ENCODE results near the gene CYP2C9. TPM values are rescaled to one million over a fixed set of nuclear protein-coding genes. Genes with fewer than 3 reads are reported as not detected.
"Not testable (repeated sequence)": the region's sequence is repeated elsewhere in the genome, so short reads cannot be mapped to it uniquely, and the experiment has no call there.

Gene CYP2C9
- polyA plus RNA-seq (ENCODE audit: low read depth in 6 of 6) = not detected

GRCh38 chr10:94938383-94938782 lies at the start of gene CYP2C9:
Gene CYP2C9 (plus strand): TSS chr10:94938658. CDS start chr10:94938683, 25 bp downstream.
- no peak within 1 kb of the TSS for H3K4me3 Mint-ChIP-seq
- peaks cover 0 to 9% (median 4%) of the 10 kb centered on the region in 3 donors for H3K27me3 Mint-ChIP-seq
- no peak for ATAC-seq (ENCODE audit: low read depth in 2 of 2)
- DNase-seq = no peak
- H3K9me3 Mint-ChIP-seq = peaks cover 8 to 23% (median 14%) of the 10 kb centered on the region in 7 donors
- peaks cover 5 to 10% of the 10 kb centered on the region in 2 donors for H3K36me3 Mint-ChIP-seq
- no peak within 1 kb of the TSS for H3K27ac Mint-ChIP-seq
- no peaks in the 10 kb centered on the region for H3K4me1 Mint-ChIP-seq

- Mint-ChIP-seq H3K9me3 (peaks cover 0 to 6% (median 3%) of the 10 kb centered on the region in 7 donors), H3K27ac (no peak overlapping the region), H3K36me3 (no peaks in the 10 kb centered on the region), H3K27me3 (peaks cover 0 to 12% (median 0%) of the 10 kb centered on the region in 3 donors), H3K4me1 (no peaks in the 10 kb centered on the region), H3K4me3 (no peak overlapping the region)
- DNase-seq = no peak
- ATAC-seq (ENCODE audit: low read depth in 2 of 2) = no peak
Measured at GRCh38 chr10:94889123-94889522, 49.3 kb upstream of the CYP2C9 start.

GRCh38 chr10:94890264-94891022 lies 48.0 kb upstream of the CYP2C9 start:
- DNase-seq = no peak
- no peak for ATAC-seq (ENCODE audit: low read depth in 2 of 2)
- Mint-ChIP-seq H3K27me3 (peaks cover 0 to 10% (median 0%) of the 10 kb centered on the region in 3 donors), H3K4me3 (no peak overlapping the region), H3K27ac (no peak overlapping the region), H3K9me3 (peaks cover 0 to 11% (median 5%) of the 10 kb centered on the region in 7 donors), H3K4me1 (no peaks in the 10 kb centered on the region), H3K36me3 (no peaks in the 10 kb centered on the region)

GRCh38 chr10:94898414-94898813 lies 40.0 kb upstream of the CYP2C9 start:
- peaks cover 0 to 19% (median 8%) of the 10 kb centered on the region in 7 donors for H3K9me3 Mint-ChIP-seq
- not testable (repeated sequence) for ATAC-seq (ENCODE audit: low read depth in 2 of 2); H3K27me3 Mint-ChIP-seq; H3K4me3 Mint-ChIP-seq; H3K36me3 Mint-ChIP-seq; H3K27ac Mint-ChIP-seq; H3K4me1 Mint-ChIP-seq; DNase-seq

- Mint-ChIP-seq H3K4me3 (no peak overlapping the region), H3K27ac (no peak overlapping the region), H3K27me3 (peaks cover 0 to 4% (median 0%) of the 10 kb centered on the region in 3 donors), H3K36me3 (no peaks in the 10 kb centered on the region), H3K9me3 (peaks cover 0 to 13% (median 8%) of the 10 kb centered on the region in 7 donors), H3K4me1 (no peaks in the 10 kb centered on the region)
- ATAC-seq (ENCODE audit: low read depth in 2 of 2) = no peak
- no peak for DNase-seq
Measured at GRCh38 chr10:94902080-94902479, 36.4 kb upstream of the CYP2C9 start.

GRCh38 chr10:94902570-94902969 lies 35.9 kb upstream of the CYP2C9 start:
- Mint-ChIP-seq H3K36me3 (no peaks in the 10 kb centered on the region), H3K27me3 (peaks cover 0 to 4% (median 0%) of the 10 kb centered on the region in 3 donors), H3K9me3 (peaks cover 0 to 18% (median 9%) of the 10 kb centered on the region in 7 donors), H3K4me3 (no peak overlapping the region), H3K27ac (no peak overlapping the region), H3K4me1 (no peaks in the 10 kb centered on the region)
- no peak for ATAC-seq (ENCODE audit: low read depth in 2 of 2)
- DNase-seq = no peak

- not testable (repeated sequence) for H3K36me3 Mint-ChIP-seq; H3K4me1 Mint-ChIP-seq; DNase-seq; H3K4me3 Mint-ChIP-seq; H3K27ac Mint-ChIP-seq; H3K27me3 Mint-ChIP-seq; ATAC-seq (ENCODE audit: low read depth in 2 of 2)
- H3K9me3 Mint-ChIP-seq = peaks cover 0 to 28% (median 19%) of the 10 kb centered on the region in 7 donors
Measured at GRCh38 chr10:94904506-94905148, 33.8 kb upstream of the CYP2C9 start.

- Mint-ChIP-seq H3K9me3 (peaks cover 5 to 36% (median 24%) of the 10 kb centered on the region in 7 donors), H3K27me3 (peaks cover 0 to 8% (median 0%) of the 10 kb centered on the region in 3 donors), H3K36me3 (peaks cover 0 to 7% of the 10 kb centered on the region in 2 donors), H3K27ac (no peak overlapping the region), H3K4me1 (no peaks in the 10 kb centered on the region), H3K4me3 (no peak overlapping the region)
- DNase-seq (no peak), ATAC-seq (ENCODE audit: low read depth in 2 of 2) (no peak)
Measured at GRCh38 chr10:94916423-94916822, 22.0 kb upstream of the CYP2C9 start.

GRCh38 chr10:94936721-94937120 lies 1.7 kb upstream of the CYP2C9 start:
- DNase-seq (no peak), ATAC-seq (ENCODE audit: low read depth in 2 of 2) (no peak)
- peaks cover 0 to under 1% of the 10 kb centered on the region in 2 donors for H3K36me3 Mint-ChIP-seq
- peaks cover 0 to 9% (median 4%) of the 10 kb centered on the region in 3 donors for H3K27me3 Mint-ChIP-seq
- no peaks in the 10 kb centered on the region for H3K4me1 Mint-ChIP-seq
- peaks cover under 1 to 9% (median 7%) of the 10 kb centered on the region in 7 donors for H3K9me3 Mint-ChIP-seq
- H3K4me3 Mint-ChIP-seq = no peak overlapping the region
- H3K27ac Mint-ChIP-seq = no peak overlapping the region

- not testable (repeated sequence) for H3K4me1 Mint-ChIP-seq; DNase-seq; H3K36me3 Mint-ChIP-seq; ATAC-seq (ENCODE audit: low read depth in 2 of 2); H3K4me3 Mint-ChIP-seq; H3K27ac Mint-ChIP-seq; H3K27me3 Mint-ChIP-seq
- peaks cover 8 to 44% (median 24%) of the 10 kb centered on the region in 7 donors for H3K9me3 Mint-ChIP-seq
Measured at GRCh38 chr10:94943432-94944103, 5.1 kb downstream of the CYP2C9 start.

GRCh38 chr10:94946181-94946580 lies 7.7 kb downstream of the CYP2C9 start:
- ATAC-seq (ENCODE audit: low read depth in 2 of 2); H3K4me3 Mint-ChIP-seq; H3K4me1 Mint-ChIP-seq; DNase-seq; H3K27ac Mint-ChIP-seq; H3K27me3 Mint-ChIP-seq; H3K36me3 Mint-ChIP-seq: not testable (repeated sequence)
- peaks cover 8 to 38% (median 24%) of the 10 kb centered on the region in 7 donors for H3K9me3 Mint-ChIP-seq

- peaks cover 0 to 4% (median 0%) of the 10 kb centered on the region in 7 donors for H3K9me3 Mint-ChIP-seq
- H3K27ac Mint-ChIP-seq = no peak overlapping the region
- DNase-seq (no peak), ATAC-seq (ENCODE audit: low read depth in 2 of 2) (no peak)
- H3K36me3 Mint-ChIP-seq = peaks cover 0 to 5% of the 10 kb centered on the region in 2 donors
- no peak overlapping the region for H3K4me3 Mint-ChIP-seq
- no peaks in the 10 kb centered on the region for H3K4me1 Mint-ChIP-seq
- H3K27me3 Mint-ChIP-seq = peaks cover 0 to 17% (median 3%) of the 10 kb centered on the region in 3 donors
Measured at GRCh38 chr10:94963901-94964300, 25.4 kb downstream of the CYP2C9 start.

GRCh38 chr10:94983555-94983954 lies 45.1 kb downstream of the CYP2C9 start:
- DNase-seq (no peak), ATAC-seq (ENCODE audit: low read depth in 2 of 2) (no peak)
- H3K9me3 Mint-ChIP-seq = peaks cover 0 to 15% (median 7%) of the 10 kb centered on the region in 7 donors
- no peak overlapping the region for H3K4me3 Mint-ChIP-seq
- no peaks in the 10 kb centered on the region for H3K36me3 Mint-ChIP-seq
- no peak overlapping the region for H3K27ac Mint-ChIP-seq
- peaks cover under 1 to 22% (median 22%) of the 10 kb centered on the region in 3 donors for H3K27me3 Mint-ChIP-seq
- no peaks in the 10 kb centered on the region for H3K4me1 Mint-ChIP-seq

Measured in naive B cell (primary cell).